ENCODE data around the gene PDE2A. TPM values are rescaled to one million over a fixed set of nuclear protein-coding genes. Genes with fewer than 3 reads are reported as not detected.

Gene PDE2A
- total RNA-seq, 1 donor from 2014 or later, result 0.82 TPM

- Mint-ChIP-seq H3K27ac (ENCODE audit: unreplicated experiment) (no peak overlapping the region), H3K4me3 (ENCODE audit: unreplicated experiment) (no peak overlapping the region), H3K27me3 (ENCODE audit: low read depth, unreplicated experiment) (peaks cover 91% of the 10 kb centered on the region), H3K4me1 (ENCODE audit: low read depth, unreplicated experiment) (peaks cover 4% of the 10 kb centered on the region), H3K36me3 (ENCODE audit: low read depth, unreplicated experiment) (no peaks in the 10 kb centered on the region), H3K9me3 (ENCODE audit: unreplicated experiment) (peaks cover 2% of the 10 kb centered on the region)
- H3K4me2 ChIP-seq (ENCODE audit: low read length), result no peak overlapping the region
- DNase-seq (ENCODE audit: low read depth) (no peak), FAIRE-seq (no peak)
- H3K36me3 ChIP-seq (ENCODE audit: insufficient read depth, low read length), result no peaks in the 10 kb centered on the region
- H3K27ac ChIP-seq (ENCODE audit: low read depth, low read length), result no peak overlapping the region
- H3K4me1 ChIP-seq (ENCODE audit: insufficient read depth, low read length), result no peaks in the 10 kb centered on the region
- TF ChIP-seq EZH2 (IDR thresholded peaks at IDR 0.05; ENCODE audit: insufficient read depth, low read length), result no peak
- TF ChIP-seq CTCF (IDR thresholded peaks at IDR 0.05; ENCODE audit: insufficient read depth, low read depth, low read length), result no peak
- no peak overlapping the region for H2AFZ ChIP-seq (ENCODE audit: low read depth, low read length)
- H3K9ac ChIP-seq (ENCODE audit: low read length), result no peak overlapping the region
- H3K9me3 ChIP-seq (ENCODE audit: insufficient read depth, low read depth, low read length), result no peaks in the 10 kb centered on the region
- H3K27me3 ChIP-seq (ENCODE audit: insufficient read depth, low read length), result peaks cover 50% of the 10 kb centered on the region
- H3K4me3 ChIP-seq (ENCODE audit: insufficient read depth, low read depth, low read length), result no peak overlapping the region
- H4K20me1 ChIP-seq (ENCODE audit: insufficient read depth, low read length), result peaks cover 3% of the 10 kb centered on the region
- no peaks in the 10 kb centered on the region for H3K79me2 ChIP-seq (ENCODE audit: insufficient read depth, low read length)
These were observed 999 bp upstream of the PDE2A start for GRCh38 chr11:72675221-72675620.

DNA sequence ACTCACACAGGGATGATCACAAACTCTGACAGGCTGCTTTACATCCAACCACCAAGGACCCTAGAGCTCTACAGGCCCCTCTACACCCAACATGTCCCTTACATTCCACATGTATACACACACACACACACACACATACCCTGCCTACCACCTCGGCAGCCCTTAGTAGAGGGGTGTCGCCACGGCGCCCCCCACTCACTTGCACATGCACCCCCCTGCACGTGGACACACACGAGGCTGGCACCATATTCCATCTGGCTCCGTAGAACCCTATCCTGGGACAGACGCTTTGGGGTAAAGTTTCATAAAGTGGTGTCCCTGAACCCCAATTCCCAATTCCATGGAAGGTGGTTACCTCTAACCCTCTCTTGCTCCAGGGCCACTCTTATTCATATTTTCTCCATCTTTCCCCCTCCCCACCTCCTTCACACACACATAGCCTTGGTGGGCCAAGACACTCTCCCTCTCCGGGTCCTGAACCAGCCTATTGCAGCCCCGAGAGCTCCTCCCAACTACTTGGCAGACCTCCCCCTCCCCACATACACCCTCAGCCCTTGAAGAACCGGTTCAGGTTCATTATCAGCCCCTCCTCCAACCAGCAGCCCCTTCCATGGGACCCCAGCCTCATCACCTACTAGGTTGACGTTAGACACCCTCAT is 809 bp downstream of the PDE2A start:
- Histone ChIP-seq H3K4me2 (ENCODE audit: low read length) (no peak overlapping the region), H2AFZ (ENCODE audit: low read depth, low read length) (no peak overlapping the region), H3K4me1 (ENCODE audit: insufficient read depth, low read length) (peaks cover 3% of the 10 kb centered on the region), H4K20me1 (ENCODE audit: insufficient read depth, low read length) (peaks cover 3% of the 10 kb centered on the region), H3K9me3 (ENCODE audit: insufficient read depth, low read depth, low read length) (no peaks in the 10 kb centered on the region), H3K27ac (ENCODE audit: low read depth, low read length) (no peak overlapping the region), H3K36me3 (ENCODE audit: insufficient read depth, low read length) (no peaks in the 10 kb centered on the region), H3K27me3 (ENCODE audit: insufficient read depth, low read length) (peaks cover 61% of the 10 kb centered on the region), H3K79me2 (ENCODE audit: insufficient read depth, low read length) (no peaks in the 10 kb centered on the region), H3K4me3 (ENCODE audit: insufficient read depth, low read depth, low read length) (no peak overlapping the region), H3K9ac (ENCODE audit: low read length) (no peak overlapping the region)
- FAIRE-seq, result no peak
- peaks cover 8% of the 10 kb centered on the region for H3K4me1 Mint-ChIP-seq (ENCODE audit: low read depth, unreplicated experiment)
- H3K9me3 Mint-ChIP-seq (ENCODE audit: unreplicated experiment), result peaks cover 2% of the 10 kb centered on the region
- no peak for DNase-seq (ENCODE audit: low read depth)
- no peaks in the 10 kb centered on the region for H3K36me3 Mint-ChIP-seq (ENCODE audit: low read depth, unreplicated experiment)
- no peak overlapping the region for H3K27ac Mint-ChIP-seq (ENCODE audit: unreplicated experiment)
- no peak overlapping the region for H3K4me3 Mint-ChIP-seq (ENCODE audit: unreplicated experiment)
- H3K27me3 Mint-ChIP-seq (ENCODE audit: low read depth, unreplicated experiment), result peaks cover 81% of the 10 kb centered on the region
- no peak for TF ChIP-seq CTCF (IDR thresholded peaks at IDR 0.05; ENCODE audit: insufficient read depth, low read depth, low read length)
- no peak for TF ChIP-seq EZH2 (IDR thresholded peaks at IDR 0.05; ENCODE audit: insufficient read depth, low read length)

- Histone ChIP-seq H3K9me3 (ENCODE audit: insufficient read depth, low read depth, low read length) (peaks cover 4% of the 10 kb centered on the region), H3K9ac (ENCODE audit: low read length) (no peak overlapping the region), H3K79me2 (ENCODE audit: insufficient read depth, low read length) (no peaks in the 10 kb centered on the region), H3K4me2 (ENCODE audit: low read length) (no peak overlapping the region), H3K27me3 (ENCODE audit: insufficient read depth, low read length) (peaks cover 64% of the 10 kb centered on the region), H3K4me3 (ENCODE audit: insufficient read depth, low read depth, low read length) (no peak overlapping the region), H3K4me1 (ENCODE audit: insufficient read depth, low read length) (peaks cover 3% of the 10 kb centered on the region), H3K36me3 (ENCODE audit: insufficient read depth, low read length) (no peaks in the 10 kb centered on the region), H2AFZ (ENCODE audit: low read depth, low read length) (no peak overlapping the region), H3K27ac (ENCODE audit: low read depth, low read length) (no peak overlapping the region), H4K20me1 (ENCODE audit: insufficient read depth, low read length) (peaks cover 3% of the 10 kb centered on the region)
- H3K27me3 Mint-ChIP-seq (ENCODE audit: low read depth, unreplicated experiment), result peaks cover 74% of the 10 kb centered on the region
- FAIRE-seq (no peak), DNase-seq (ENCODE audit: low read depth) (no peak)
- no peak for TF ChIP-seq EZH2 (IDR thresholded peaks at IDR 0.05; ENCODE audit: insufficient read depth, low read length)
- no peak overlapping the region for H3K4me3 Mint-ChIP-seq (ENCODE audit: unreplicated experiment)
- H3K4me1 Mint-ChIP-seq (ENCODE audit: low read depth, unreplicated experiment), result peaks cover 13% of the 10 kb centered on the region
- no peak overlapping the region for H3K27ac Mint-ChIP-seq (ENCODE audit: unreplicated experiment)
- H3K36me3 Mint-ChIP-seq (ENCODE audit: low read depth, unreplicated experiment), result no peaks in the 10 kb centered on the region
- H3K9me3 Mint-ChIP-seq (ENCODE audit: unreplicated experiment), result peaks cover 2% of the 10 kb centered on the region
These were observed 1.5 kb downstream of the PDE2A start for GRCh38 chr11:72672597-72673238.

Measured in astrocyte (in vitro differentiated cells and primary cell).